ENCODE measurements around the gene FAM53C. TPM values are rescaled to one million over a fixed set of nuclear protein-coding genes. Genes with fewer than 3 reads are reported as not detected.
A peak's percentile ranks its signal among the peaks of the same experiment; 100 is the strongest.

Gene FAM53C
- total and polyA plus RNA-seq, 10 donors = 6.8 to 42.0 (median 29.4) TPM

DNA sequence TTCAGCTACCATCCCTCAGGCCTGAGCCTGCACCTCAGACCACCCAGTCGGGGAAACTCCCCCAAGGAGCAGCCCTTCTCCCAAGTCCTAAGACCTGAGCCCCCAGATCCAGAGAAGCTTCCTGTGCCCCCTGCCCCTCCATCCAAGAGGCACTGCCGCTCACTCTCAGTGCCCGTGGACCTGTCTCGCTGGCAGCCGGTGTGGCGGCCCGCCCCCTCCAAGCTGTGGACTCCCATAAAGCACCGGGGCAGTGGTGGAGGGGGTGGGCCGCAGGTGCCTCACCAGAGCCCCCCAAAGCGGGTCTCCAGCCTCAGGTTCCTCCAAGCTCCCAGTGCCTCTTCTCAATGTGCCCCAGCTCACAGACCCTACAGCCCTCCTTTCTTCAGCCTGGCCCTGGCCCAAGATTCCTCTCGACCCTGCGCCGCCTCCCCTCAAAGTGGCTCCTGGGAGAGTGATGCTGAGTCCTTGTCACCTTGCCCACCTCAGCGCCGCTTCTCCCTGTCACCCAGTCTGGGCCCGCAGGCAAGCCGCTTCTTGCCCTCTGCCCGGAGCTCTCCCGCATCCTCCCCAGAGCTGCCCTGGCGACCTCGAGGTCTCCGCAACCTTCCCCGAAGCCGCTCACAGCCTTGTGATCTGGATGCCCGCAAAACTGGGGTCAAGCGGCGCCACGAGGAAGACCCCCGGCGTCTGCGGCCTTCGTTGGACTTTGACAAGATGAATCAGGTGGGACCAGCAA lies 7.0 kb downstream of the FAM53C start:
- Histone ChIP-seq H3K27me3 (replicated peaks in 1 of 7) (no peaks in the 10 kb centered on the region), H3K4me1 (peaks cover 4 to 41% (median 15%) of the 10 kb centered on the region in 6 donors), H3K9me3 (no peaks in the 10 kb centered on the region), H3K27ac (no peak overlapping the region), H3K36me3 (peaks cover 3 to 94% (median 68%) of the 10 kb centered on the region in 6 donors), H3K4me3 (no peak overlapping the region)
- 96 to 98% (median 96%) methylated on average over 26 to 32 of the region's 32 CpGs for WGBS, 5 donors
- peak in 1 of 3 donors; percentile 56 for TF ChIP-seq POLR2AphosphoS5 (IDR thresholded peaks at IDR 0.05)
- no peak for TF ChIP-seq POLR2A (IDR thresholded peaks at IDR 0.05)
- TF ChIP-seq, protein P1, sequence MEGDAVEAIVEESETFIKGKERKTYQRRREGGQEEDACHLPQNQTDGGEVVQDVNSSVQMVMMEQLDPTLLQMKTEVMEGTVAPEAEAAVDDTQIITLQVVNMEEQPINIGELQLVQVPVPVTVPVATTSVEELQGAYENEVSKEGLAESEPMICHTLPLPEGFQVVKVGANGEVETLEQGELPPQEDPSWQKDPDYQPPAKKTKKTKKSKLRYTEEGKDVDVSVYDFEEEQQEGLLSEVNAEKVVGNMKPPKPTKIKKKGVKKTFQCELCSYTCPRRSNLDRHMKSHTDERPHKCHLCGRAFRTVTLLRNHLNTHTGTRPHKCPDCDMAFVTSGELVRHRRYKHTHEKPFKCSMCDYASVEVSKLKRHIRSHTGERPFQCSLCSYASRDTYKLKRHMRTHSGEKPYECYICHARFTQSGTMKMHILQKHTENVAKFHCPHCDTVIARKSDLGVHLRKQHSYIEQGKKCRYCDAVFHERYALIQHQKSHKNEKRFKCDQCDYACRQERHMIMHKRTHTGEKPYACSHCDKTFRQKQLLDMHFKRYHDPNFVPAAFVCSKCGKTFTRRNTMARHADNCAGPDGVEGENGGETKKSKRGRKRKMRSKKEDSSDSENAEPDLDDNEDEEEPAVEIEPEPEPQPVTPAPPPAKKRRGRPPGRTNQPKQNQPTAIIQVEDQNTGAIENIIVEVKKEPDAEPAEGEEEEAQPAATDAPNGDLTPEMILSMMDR (IDR thresholded peaks at IDR 0.05 in 8 of 11, conservative IDR thresholded peaks at IDR 0.05 in 3 of 11) = no peak
- DNase-seq = no peak
- intact Hi-C loops (cut with DNase I; ENCODE audit: low total_unique reads) = no loop called here

GRCh38 chr5:138346889-138347288 lies 8.8 kb downstream of the FAM53C start:
- WGBS, 5 donors = 93 to 100% (median 96%) methylated on average over 10 to 14 of the region's 14 CpGs
- TF ChIP-seq POLR2A (IDR thresholded peaks at IDR 0.05) = no peak
- TF ChIP-seq, protein P1 (IDR thresholded peaks at IDR 0.05 in 8 of 11, conservative IDR thresholded peaks at IDR 0.05 in 3 of 11) = no peak
- peak in 1 of 3 donors; percentile 9 for TF ChIP-seq POLR2AphosphoS5 (IDR thresholded peaks at IDR 0.05)
- Histone ChIP-seq H3K4me3 (no peak overlapping the region), H3K27ac (no peak overlapping the region), H3K4me1 (peaks cover 0 to 40% (median under 1%) of the 10 kb centered on the region in 6 donors), H3K27me3 (replicated peaks in 1 of 7) (no peaks in the 10 kb centered on the region), H3K9me3 (peaks cover 0 to 3% (median 2%) of the 10 kb centered on the region in 8 donors), H3K36me3 (peaks cover 3 to 82% (median 61%) of the 10 kb centered on the region in 6 donors)
- DNase-seq = no peak
- intact Hi-C loops (cut with DNase I; ENCODE audit: low total_unique reads) = no loop called here

DNA sequence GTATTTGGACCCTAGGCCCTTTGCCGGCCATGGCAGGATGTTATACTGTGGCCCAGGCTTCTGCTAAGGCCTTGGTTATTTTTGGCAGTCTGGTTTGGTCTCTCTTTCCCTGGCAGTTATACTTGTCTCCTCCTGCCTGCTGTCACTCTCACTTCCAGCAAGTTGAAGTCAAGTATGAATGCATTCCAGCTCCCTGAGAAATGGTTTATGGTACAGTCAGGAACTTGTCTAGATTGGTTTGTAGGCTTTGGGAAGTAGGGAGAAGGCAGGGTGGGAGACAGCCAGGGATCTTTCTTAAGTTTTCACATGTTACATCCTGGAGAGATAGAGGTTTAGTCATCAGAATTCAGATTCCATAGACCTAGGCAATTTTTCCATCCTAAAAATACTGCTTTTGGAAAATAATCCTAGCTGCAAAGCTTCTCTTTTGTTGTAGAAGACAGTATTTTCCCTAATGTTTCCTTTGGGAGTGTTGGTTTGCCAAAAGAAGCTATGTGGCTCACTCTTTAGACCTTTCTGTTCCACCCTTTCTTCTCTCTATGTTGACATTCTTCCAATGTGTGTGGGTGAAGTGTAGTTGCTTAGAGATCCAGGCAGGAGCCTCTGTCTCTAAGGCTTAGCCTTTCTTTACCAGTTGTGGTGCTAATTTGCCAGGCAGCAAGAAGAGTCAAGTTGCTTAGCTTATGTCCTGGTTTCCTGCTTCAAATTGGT lies 11.9 kb downstream of the FAM53C start:
- intact Hi-C loops (cut with DNase I; ENCODE audit: low total_unique reads) = no loop called here
- H3K4me3 ChIP-seq = no peak overlapping the region
- H3K9me3 ChIP-seq = peaks cover 0 to 9% (median 6%) of the 10 kb centered on the region in 8 donors
- DNase-seq = no peak
- peaks cover 0 to 50% (median 36%) of the 10 kb centered on the region in 6 donors for H3K36me3 ChIP-seq
- TF ChIP-seq POLR2AphosphoS5 (IDR thresholded peaks at IDR 0.05) = peak in 1 of 3 donors; percentile 9
- TF ChIP-seq, protein P1 (IDR thresholded peaks at IDR 0.05 in 8 of 11, conservative IDR thresholded peaks at IDR 0.05 in 3 of 11) = no peak
- peak overlapping the region in 1 of 8 donors; percentile 43 for H3K27ac ChIP-seq
- WGBS, 5 donors = 69 to 90% (median 85%) methylated on average over 1 of the region's 1 CpG
- H3K4me1 ChIP-seq = peaks cover 10 to 41% (median 15%) of the 10 kb centered on the region in 6 donors
- no peaks in the 10 kb centered on the region for H3K27me3 ChIP-seq (replicated peaks in 1 of 7)

- Histone ChIP-seq H3K27me3 (replicated peaks in 1 of 7) (no peaks in the 10 kb centered on the region), H3K4me3 (no peak overlapping the region), H3K27ac (peak overlapping the region in 1 of 8 donors; percentile 43), H3K9me3 (peaks cover 0 to 9% (median 6%) of the 10 kb centered on the region in 8 donors), H3K36me3 (peaks cover 0 to 45% (median 31%) of the 10 kb centered on the region in 6 donors), H3K4me1 (peaks cover 15 to 46% (median 20%) of the 10 kb centered on the region in 6 donors)
- intact Hi-C loops (cut with DNase I; ENCODE audit: low total_unique reads) = no loop called here
- DNase-seq = no peak
- no peak for TF ChIP-seq POLR2A (IDR thresholded peaks at IDR 0.05)
- no peak for TF ChIP-seq POLR2AphosphoS5 (IDR thresholded peaks at IDR 0.05)
- TF ChIP-seq, protein P1 (IDR thresholded peaks at IDR 0.05 in 8 of 11, conservative IDR thresholded peaks at IDR 0.05 in 3 of 11) = no peak
Measured at GRCh38 chr5:138350563-138350890, 12.5 kb downstream of the FAM53C start.
